CD4-positive, alpha-beta T cell treated with Interleukin-4 for 4 hours (primary cell): ENCODE data around the gene NPIPA5.
"Not testable (repeated sequence)": the region's sequence is repeated elsewhere in the genome, so short reads cannot be mapped to it uniquely, and the experiment has no call there.

ENCODE experiments used
- DNase-seq: peaks from one replicate; pipeline ENCODE4 v3.0.0-alpha.2; 2020

The NPIPA5 gene

GRCh38 chr16:15388060-15388459 lies 10.0 kb upstream of the NPIPA5 start:
- DNase-seq: not testable (repeated sequence)

- DNase-seq: not testable (repeated sequence)
Observed at GRCh38 chr16:15382810-15383209, 4.7 kb upstream of the NPIPA5 start.

GRCh38 chr16:15357495-15357894 lies 20.6 kb downstream of the NPIPA5 start:
- not testable (repeated sequence) for DNase-seq

DNA sequence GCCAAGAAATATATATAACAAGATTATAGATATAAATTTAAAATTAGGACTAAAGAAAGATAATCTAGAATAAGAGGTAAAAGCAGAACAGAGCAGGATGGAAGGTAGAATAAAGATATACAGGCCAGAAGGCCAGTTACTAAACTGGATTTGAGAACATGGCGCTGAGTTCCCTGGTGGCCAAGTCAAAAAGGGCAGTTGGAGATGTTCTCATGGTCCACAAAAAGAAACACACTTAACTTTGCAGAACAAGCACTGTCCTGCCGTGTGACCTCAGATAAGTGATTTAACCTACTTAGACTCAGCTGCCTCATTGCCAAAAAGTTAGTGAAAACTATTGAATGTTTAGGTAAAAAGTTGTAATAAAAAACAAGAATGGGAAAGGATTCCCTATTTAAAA lies 23.2 kb downstream of the NPIPA5 start:
- DNase-seq: not testable (repeated sequence)

GRCh38 chr16:15352852-15353251 lies 25.2 kb downstream of the NPIPA5 start:
- not testable (repeated sequence) for DNase-seq

GRCh38 chr16:15351745-15352144 lies 26.3 kb downstream of the NPIPA5 start:
- DNase-seq: not testable (repeated sequence)

- DNase-seq: not testable (repeated sequence)
Observed at GRCh38 chr16:15351251-15351650, 26.8 kb downstream of the NPIPA5 start.

DNA sequence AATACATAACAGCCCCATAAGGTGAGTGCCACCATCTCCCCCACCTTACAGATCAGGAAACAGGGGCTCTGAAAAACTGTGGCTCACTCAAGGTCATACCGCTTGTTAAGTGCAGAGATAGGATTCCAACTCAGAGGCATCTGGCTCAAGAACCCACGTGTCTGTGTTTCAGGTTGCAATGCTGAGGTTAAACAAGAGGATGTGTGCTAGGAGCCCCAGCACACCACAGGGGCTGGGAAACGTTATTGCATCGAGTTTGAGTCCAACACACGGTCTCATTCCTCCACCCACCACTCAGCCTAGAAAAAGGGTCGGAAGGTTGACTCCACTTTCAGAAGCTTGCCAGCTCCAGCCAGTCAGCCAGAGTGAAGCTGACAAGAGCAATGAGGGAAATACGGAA lies 29.4 kb downstream of the NPIPA5 start:
- not testable (repeated sequence) for DNase-seq

DNA sequence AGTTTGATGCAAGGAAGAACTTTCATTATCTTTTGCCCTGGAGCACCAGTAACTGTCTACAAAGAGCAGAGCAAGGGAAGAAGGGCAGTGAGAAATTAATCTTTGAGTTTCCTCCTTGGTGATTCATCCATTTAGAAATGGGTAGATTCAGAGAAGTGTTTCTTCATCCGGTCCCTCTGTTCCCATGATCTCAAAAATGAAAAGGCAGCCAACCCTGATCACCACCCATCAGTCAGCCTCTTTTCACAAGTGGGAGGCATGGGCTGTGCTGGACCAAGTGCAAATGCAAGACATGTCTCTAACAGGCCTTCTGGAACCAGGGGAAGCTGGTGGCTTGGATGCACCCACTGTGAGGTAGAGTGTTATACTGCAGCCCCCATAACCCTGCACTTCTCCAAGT lies 35.8 kb downstream of the NPIPA5 start:
- DNase-seq: not testable (repeated sequence)

DNA sequence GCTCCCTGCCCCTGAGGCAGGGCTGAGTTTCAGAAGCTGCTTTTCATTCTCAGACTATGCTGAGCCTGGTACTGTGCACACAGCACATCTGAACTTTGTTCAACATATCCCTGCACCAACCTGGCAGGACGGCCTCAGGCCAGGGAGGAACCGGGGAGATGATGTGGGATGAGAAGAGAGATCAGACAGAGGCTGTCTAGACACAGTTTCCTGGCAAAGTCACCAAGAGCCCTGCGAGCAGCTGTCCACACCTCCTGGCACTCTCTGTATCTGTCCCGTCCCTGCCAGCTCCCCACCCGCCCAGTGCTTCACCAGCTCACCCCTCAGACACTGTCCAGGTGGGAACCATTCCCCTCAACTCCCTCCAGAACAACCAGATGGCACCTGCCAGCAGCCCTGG lies 39.1 kb downstream of the NPIPA5 start:
- DNase-seq: not testable (repeated sequence)

DNA sequence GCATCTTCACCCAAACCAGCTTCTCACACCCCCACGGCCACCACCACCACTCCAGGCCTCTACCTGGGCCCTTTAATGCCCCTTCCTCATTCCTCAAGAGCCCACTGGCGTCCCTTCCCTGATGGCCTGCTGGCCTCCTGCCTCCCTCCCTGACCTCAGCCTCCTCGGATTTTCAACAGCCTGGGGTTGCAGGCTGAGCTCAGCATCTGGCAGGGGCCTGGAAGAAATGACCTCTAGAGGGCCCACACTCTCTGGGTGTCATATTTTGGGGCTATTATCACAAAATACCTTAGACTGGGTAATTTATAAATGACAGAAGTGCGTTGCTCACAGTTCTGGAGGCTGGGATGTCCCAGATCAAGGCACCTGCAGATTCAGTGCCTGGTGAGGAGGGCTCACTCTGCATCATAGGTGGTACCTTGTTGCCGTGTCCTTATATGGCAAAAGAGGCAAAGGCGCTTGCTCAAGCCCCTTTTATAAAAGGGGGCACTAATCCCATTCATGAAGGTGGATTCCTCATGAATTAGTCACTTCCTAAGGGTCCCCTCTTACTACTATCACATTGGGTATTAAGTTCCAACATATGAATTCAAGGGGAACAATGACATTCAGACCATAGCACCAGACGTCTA lies 40.0 kb downstream of the NPIPA5 start:
- not testable (repeated sequence) for DNase-seq

- not testable (repeated sequence) for DNase-seq
Observed at GRCh38 chr16:15335609-15336008, 42.5 kb downstream of the NPIPA5 start.

GRCh38 chr16:15333969-15334368 lies 44.1 kb downstream of the NPIPA5 start:
- not testable (repeated sequence) for DNase-seq

GRCh38 chr16:15330978-15331377 lies 47.1 kb downstream of the NPIPA5 start:
- DNase-seq: not testable (repeated sequence)

- DNase-seq: not testable (repeated sequence)
Observed at GRCh38 chr16:15324954-15325353, 53.1 kb downstream of the NPIPA5 start.

- not testable (repeated sequence) for DNase-seq
Observed at GRCh38 chr16:15323373-15323772, 54.7 kb downstream of the NPIPA5 start.

- not testable (repeated sequence) for DNase-seq
Observed at GRCh38 chr16:15321221-15321620, 56.9 kb downstream of the NPIPA5 start.

DNA sequence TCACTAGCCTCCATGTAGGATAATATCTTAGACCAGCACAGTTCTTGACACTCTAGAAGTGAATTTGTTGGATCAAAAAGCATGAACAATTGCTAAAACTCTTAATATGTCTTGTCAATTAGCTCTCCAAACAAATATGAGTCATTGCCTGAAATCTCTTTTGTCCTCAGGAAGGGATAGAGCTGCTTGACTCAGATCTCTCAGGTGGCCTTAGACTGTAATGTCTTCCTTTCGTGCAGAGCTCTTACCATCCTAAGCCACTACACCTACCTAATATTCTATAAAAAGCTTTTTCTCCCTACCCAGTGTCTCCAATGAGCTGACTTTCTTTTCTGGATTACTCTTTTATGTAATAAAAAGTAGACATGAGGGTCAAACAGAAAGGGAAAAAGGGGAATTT lies 63.5 kb downstream of the NPIPA5 start:
- DNase-seq: not testable (repeated sequence)
